ENCODE results near the gene MALRD1.

GRCh38 chr10:19640566-19641263 is 592.1 kb downstream of the MALRD1 start:
- no peak for TF ChIP-seq CTCF (conservative IDR thresholded peaks at IDR 0.05; ENCODE audit: low read depth, low read length)
- TF ChIP-seq EZH2 (IDR thresholded peaks at IDR 0.05; ENCODE audit: borderline replicate concordance, low read depth, low read length, poor library complexity, severe bottlenecking), result no peak

Measured in A673 (cell line).